H7 (cell line): ENCODE data around the gene FN3KRP. TPM values are rescaled to one million over a fixed set of nuclear protein-coding genes. Genes with fewer than 3 reads are reported as not detected.
"Not testable (repeated sequence)": the region's sequence is repeated elsewhere in the genome, so short reads cannot be mapped to it uniquely, and the experiment has no call there.

Experiments
- DNase-seq: peaks from one replicate; pipeline ENCODE4 v3.0.0; 2012
- H3K27me3 ChIP-seq: 2 replicates; pipeline ENCODE4 v1.6.0; 2011; ENCODE audit warnings: mild to moderate bottlenecking, low read length; ENCODE audit not compliant: control insufficient read depth, insufficient read depth
- H3K36me3 ChIP-seq: replicated peaks from 2 replicates; pipeline ENCODE4 v1.5.1; 2011; ENCODE audit warnings: low read length; ENCODE audit not compliant: control insufficient read depth, insufficient read depth
- H3K4me3 ChIP-seq: 2 replicates; pipeline ENCODE4 v1.5.1; 2011; ENCODE audit warnings: low read depth, mild to moderate bottlenecking, control low read depth, low read length, moderate library complexity; ENCODE audit not compliant: insufficient read depth
- total RNA-seq: library from RNA; depleted of rRNA; stranded (reverse); fragments of >200 nt; shearing (Covaris generic); gene quantifications from 2 replicates; pipeline ENCODE4 v1.2.3, GENCODE V29; 2014

FN3KRP gene
- total RNA-seq, 1 experiment from 2014 or later: 14.8 TPM

DNA sequence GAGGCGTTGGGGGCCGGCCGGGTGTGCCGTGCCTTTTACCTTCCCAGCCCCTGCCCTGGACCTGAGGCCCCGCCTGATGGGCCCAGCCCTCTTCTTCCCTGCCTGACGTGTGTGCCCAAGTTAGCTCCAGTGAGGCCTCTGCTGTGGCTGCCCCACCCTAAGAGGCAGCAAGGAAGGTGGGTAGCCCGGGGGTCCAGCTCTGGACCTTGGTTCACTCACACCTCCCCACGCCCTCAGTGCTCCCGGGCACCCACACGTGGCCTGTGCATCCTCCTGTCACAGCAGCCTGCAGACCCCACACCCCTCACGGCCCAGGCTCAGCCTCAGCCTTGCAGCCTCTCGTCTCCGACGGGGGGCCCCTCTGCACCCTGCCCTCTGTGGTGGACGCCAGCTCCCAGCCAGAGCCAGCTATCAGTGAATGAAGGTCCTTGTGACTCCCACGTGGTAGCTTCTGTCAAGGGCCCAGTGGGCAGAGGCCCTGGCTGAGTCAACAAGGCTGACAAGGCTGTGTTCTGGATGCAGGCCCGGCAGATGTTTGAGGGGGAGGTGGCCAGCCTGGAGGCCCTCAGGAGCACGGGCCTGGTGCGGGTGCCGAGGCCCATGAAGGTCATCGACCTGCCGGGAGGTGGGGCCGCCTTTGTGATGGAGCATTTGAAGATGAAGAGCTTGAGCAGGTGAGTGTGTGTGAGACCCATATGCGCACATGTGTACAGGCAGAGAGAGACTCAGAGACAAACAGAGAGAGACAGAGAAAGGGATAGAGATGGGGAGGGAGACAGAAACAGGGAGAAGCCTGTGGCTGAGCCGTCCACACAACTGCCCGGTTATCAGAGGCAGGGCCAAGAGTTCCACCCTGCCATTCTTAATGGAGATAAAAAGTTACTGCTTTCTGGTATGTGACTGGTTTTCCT lies 21.7 kb downstream of the FN3KRP start:
- Histone ChIP-seq H3K4me3 (no peak overlapping the region), H3K27me3 (peaks cover 3% of the 10 kb centered on the region), H3K36me3 (peaks cover 13% of the 10 kb centered on the region)
- peak; percentile 32 for DNase-seq

DNA sequence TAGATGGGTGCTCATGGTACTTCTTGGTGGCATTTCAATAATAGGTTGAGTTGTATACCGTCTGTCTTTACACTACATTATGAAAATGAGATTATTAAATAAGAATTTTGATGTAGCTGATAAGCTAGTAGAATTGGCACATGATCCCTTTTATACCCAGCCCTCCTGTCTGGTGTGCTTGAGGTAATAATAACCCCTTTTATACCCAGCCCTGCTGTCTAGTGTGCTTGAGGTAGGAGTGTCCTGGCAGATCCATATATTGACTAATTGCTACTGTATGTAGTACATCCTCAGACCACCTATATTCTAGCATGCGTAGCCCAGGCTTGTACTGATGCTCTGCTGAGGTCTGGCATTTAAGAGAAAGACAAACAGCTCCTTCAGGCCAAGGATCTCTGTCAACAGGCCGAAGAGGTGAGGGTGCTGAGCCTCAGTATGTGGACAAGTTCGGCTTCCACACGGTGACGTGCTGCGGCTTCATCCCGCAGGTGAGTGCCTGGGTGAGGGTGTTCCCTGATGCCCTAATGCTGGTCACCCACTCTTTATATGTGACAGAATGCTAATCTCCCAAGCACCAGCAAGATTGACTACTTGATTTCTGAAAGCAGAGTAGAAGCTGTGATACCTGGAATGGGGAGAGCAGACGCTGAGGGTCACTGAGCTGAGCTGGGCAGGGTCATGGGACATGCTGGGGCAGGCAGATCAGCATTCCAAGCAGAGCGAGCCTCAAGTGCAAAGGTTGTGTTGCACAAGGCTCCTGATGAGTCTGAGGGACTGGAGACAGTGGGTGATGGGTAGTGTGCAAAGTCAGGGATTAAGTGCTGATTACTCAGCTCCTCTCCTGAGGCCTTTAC lies 24.6 kb downstream of the FN3KRP start:
- peaks cover 13% of the 10 kb centered on the region for H3K36me3 ChIP-seq
- no peak overlapping the region for H3K4me3 ChIP-seq
- no peak for DNase-seq
- no peaks in the 10 kb centered on the region; the same call in 1 of the 2 replicates for H3K27me3 ChIP-seq

DNA sequence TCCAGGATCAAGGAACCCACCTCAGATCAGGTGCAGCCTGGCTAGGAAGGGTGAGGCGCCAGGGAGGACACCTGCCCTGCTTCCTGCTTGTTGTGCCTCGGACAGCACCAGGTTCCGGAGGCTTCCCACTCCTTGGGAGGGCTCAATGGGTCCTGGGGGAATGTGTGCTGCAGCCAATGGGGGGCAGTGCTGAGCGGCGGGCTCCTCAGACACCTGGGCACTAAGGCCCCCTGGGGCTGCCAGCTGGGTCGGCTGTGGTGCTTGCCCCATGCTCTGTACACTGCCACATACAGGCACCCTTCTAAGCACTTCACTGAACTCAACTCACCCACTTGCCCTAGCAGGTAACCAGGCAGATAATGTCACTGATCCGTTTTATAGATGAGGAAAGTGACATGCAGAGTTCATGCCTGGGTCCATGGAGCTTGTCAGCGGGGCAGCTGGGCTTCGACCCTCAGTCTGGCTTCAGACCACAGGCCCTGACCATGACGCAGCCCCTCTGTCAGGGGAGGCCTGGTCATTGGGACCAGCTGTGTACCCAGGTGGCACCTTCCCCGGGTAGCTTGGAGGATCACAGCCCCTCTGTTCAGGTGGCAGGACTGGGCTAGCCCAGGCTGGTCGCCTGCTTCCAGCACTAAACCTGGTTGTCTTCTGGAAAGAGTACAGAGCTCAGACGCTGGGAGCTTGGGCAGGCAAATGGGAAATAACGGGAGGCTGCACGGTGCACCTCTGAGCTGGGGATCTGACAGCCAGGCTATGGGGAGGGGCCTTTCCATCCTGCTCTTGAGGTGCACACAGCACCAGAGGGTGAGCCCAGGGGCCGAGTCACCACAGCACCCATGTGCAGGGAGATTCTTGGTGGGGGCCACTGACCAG lies 27.1 kb downstream of the FN3KRP start:
- Histone ChIP-seq H3K27me3 (no peaks in the 10 kb centered on the region), H3K36me3 (peaks cover 13% of the 10 kb centered on the region), H3K4me3 (no peak overlapping the region)
- peak; percentile 60 for DNase-seq

DNA sequence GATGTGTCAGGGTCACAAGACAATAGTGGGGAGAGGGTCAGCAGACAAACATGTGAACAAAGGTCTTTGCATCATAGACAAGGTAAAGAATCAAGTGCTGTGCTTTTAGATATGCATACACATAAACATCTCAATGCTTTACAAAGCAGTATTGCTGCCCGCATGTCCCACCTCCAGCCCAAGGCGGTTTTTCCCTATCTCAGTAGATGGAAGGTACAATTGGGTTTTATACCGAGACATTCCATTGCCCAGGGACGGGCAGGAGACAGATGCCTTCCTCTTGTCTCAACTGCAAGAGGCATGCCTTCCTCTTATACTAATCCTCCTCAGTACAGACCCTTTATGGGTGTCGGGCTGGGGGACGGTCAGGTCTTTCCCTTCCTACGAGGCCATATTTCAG lies 28.2 kb downstream of the FN3KRP start:
- not testable (repeated sequence) for H3K27me3 ChIP-seq, DNase-seq, H3K4me3 ChIP-seq
- H3K36me3 ChIP-seq: peaks cover 13% of the 10 kb centered on the region

DNA sequence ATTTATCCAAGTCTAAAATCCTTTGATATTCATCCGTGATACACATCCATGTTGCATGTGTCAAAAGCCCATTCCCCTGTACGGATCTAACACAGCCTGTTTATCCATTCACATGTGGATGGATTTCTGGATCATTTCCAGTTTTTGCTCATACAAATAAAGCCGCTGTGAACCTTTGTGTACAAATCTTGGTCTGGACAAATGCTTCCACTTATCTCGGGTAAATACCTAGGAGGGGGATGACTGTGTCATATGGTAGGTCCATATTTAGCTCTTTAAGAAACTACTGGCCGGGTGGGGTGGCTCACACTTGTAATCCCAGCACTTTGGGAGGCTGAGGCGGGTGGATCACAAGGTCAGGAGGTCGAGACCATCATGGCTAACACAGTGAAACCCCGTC lies 29.0 kb downstream of the FN3KRP start:
- H3K4me3 ChIP-seq: no peak overlapping the region
- H3K36me3 ChIP-seq: peaks cover 10% of the 10 kb centered on the region
- peaks cover 3% of the 10 kb centered on the region; the same call in 1 of the 2 replicates for H3K27me3 ChIP-seq
- DNase-seq: no peak

DNA sequence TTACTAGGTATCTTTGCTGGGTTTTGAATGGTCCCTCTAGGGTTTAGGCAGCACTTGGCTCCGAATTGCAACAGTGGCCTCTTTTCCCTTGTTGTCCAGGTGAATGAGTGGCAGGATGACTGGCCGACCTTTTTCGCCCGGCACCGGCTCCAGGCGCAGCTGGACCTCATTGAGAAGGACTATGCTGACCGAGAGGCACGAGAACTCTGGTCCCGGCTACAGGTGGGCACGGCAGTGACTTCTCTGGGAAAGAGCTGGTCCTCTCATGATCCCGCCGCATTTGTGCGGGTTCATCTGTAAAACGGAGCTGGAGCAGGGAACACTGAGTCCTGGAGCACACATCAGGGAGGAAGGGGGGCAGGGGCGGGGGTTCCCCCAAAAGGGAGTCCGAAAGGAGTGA lies 32.2 kb downstream of the FN3KRP start:
- DNase-seq: no peak
- Histone ChIP-seq H3K36me3 (no peaks in the 10 kb centered on the region), H3K4me3 (no peak overlapping the region)

DNA sequence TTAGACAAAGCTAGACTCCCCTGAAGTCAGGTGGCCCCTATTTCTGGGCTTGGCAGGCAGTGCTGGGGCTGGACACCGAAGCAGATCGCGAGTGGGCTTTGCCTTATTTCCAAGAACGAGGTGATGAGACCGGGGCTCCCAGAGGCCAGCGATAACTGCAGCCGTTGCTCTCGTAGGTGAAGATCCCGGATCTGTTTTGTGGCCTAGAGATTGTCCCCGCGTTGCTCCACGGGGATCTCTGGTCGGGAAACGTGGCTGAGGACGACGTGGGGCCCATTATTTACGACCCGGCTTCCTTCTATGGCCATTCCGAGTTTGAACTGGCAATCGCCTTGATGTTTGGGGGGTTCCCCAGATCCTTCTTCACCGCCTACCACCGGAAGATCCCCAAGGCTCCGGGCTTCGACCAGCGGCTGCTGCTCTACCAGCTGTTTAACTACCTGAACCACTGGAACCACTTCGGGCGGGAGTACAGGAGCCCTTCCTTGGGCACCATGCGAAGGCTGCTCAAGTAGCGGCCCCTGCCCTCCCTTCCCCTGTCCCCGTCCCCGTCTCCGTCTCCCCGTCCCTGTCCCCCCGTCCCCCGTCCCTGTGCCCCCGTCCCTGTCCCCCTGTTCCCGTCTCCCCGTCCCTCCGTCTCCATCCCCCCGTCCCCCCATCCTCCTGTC lies 33.9 kb downstream of the FN3KRP start:
- DNase-seq: no peak
- no peak overlapping the region for H3K4me3 ChIP-seq
- H3K27me3 ChIP-seq: peaks cover 9% of the 10 kb centered on the region; the same call in 1 of the 2 replicates
- H3K36me3 ChIP-seq: no peaks in the 10 kb centered on the region

More for the DNA sequence above, 32.2 kb downstream of the FN3KRP start:
- H3K27me3 ChIP-seq: peaks cover 9% of the 10 kb centered on the region; the same call in 1 of the 2 replicates

DNA sequence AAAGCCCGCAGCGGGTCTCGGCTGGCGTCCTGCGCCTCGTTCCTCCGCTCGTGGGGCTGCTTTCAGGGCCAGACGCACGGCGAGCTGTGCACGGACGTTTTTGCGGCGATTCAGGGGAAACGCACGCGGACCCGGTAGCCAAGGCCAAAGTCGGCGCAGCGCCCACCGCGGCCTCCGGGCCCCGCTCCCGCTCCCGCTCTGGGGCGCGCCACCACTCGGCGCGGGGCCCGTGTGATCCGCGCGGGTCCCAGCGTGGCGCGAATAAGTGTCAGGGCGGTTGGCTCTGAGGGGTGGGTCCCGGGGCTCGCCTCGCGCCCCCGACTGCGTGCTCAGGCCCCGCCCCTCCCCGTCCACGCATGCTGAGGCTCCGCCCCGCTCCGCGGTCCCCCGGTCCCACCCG lies 34.7 kb downstream of the FN3KRP start:
- Histone ChIP-seq H3K36me3 (peaks cover 1% of the 10 kb centered on the region; the same call in 1 of the 2 replicates), H3K4me3 (peak overlapping the region; percentile 54), H3K27me3 (peaks cover 9% of the 10 kb centered on the region; the same call in 1 of the 2 replicates)
- DNase-seq: no peak

DNA sequence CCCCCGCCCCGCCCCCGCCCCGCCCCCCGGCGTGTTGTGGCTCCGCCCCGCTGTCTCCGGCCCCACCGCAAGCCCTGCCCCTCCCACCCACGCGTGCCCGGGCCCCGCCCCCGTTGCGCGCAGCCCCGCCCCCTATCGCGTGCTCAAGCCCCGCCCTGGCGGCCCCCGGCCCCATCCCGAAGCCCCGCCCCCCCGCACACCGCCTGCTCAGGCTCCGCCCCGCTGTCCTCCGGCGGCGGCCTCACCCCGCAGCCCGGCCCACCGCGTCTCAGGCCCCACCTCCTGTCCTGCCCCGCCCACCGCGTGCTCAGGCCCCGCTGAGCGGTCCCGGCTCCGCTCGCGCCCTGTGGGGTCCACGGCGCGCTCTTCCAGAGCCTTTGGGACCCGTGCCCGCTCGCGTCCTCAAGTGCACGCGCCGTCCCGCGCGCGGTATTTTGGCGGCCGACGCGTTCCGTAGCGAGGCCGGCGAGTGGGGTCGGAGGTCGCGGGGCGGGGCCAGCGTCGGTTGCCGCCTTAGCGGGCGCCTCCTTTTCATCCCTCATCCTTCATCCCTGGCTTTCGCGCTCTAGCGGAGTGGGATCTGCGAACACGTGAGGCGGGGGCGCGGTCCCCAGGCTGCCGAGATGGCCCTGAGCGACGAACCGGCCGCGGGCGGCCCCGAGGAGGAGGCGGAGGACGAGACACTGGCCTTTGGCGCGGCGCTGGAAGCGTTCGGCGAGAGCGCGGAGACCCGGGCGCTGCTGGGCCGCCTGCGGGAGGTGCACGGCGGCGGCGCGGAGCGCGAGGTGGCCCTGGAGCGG lies 35.3 kb downstream of the FN3KRP start, which contains the start of gene TBCD:
TSS of gene TBCD (plus strand) at position 495 of the 800 bp plus-strand sequence. CDS start at position 624, 129 bp downstream.
- Histone ChIP-seq H3K4me3 (peak within 1 kb of the TSS; percentile 89), H3K36me3 (peaks cover 3% of the 10 kb centered on the region; the same call in 1 of the 2 replicates), H3K27me3 (peaks cover 9% of the 10 kb centered on the region; the same call in 1 of the 2 replicates)
- DNase-seq: peak; percentile 100

DNA sequence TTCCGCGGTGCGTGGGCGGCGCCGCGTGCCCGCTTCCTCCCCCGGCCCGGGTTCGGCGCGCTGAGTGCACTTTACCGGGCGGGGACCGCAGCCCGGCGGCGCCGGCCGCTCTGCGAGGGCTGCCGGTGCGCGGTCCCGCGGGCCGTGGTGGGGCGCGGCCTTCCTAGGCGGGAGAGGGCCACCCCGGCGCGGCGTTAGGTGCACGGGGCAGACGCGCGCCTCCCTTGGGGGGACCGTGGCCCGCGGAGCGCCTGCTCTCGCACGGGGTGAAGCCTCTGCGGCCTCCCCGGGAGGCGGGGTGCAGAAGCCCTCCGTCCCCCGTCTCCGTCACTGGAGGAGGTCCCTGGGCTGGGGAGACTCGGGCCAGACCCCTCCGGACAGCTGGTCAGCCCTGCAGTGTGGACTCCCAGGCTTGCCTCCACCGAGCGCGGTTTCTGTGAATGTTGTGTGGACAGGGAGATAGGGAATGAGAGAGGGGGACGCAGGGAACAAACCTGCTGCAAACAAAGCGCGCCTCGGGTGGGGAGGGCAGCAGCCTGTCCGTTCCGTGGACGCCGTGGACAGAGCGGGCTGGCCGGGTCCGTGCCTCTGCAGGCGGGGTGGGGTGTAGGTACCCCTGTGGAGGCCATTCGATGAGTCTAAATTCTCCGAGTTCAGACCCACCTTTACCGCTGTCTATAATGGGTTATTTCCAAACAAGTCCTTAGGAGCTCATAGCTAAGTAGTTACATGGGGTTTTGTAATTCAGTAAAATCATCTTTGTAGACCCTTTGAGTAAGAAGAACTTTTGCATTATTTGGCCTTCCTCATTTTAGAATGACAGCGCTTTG lies 36.1 kb downstream of the FN3KRP start:
- H3K4me3 ChIP-seq: peak overlapping the region; percentile 89
- H3K36me3 ChIP-seq: peaks cover 3% of the 10 kb centered on the region; the same call in 1 of the 2 replicates
- peaks cover 9% of the 10 kb centered on the region; the same call in 1 of the 2 replicates for H3K27me3 ChIP-seq
- DNase-seq: peak; percentile 76

DNA sequence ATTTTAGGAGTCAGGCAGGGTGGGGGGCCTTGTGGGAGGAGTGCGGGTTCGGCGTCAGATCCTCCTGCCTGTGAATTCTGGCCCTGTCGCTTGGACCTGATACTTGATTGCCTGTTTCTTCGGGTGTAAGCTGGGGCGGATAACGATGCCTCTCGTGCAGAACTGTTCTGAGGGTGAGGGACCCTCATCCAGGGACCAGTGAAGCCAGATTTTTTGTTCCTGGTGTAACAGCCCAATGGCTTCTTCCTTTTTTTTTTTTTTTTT lies 36.6 kb downstream of the FN3KRP start:
- DNase-seq: peak; percentile 56
- Histone ChIP-seq H3K4me3 (peak overlapping the region; percentile 89), H3K36me3 (peaks cover 3% of the 10 kb centered on the region; the same call in 1 of the 2 replicates), H3K27me3 (peaks cover 9% of the 10 kb centered on the region; the same call in 1 of the 2 replicates)
